AG10803 (cell line): ENCODE measurements around the gene GNRH2.

ENCODE experiments used
- DNase-seq: peaks from one replicate; pipeline ENCODE4 v3.0.0; 2010; ENCODE audit warnings: low read depth
- H3K4me3 ChIP-seq: 2 replicates; pipeline ENCODE4 v1.5.1; 2011; ENCODE audit warnings: mild to moderate bottlenecking, low read length, control low read depth
- TF ChIP-seq, protein P1 (sequence below): conservative IDR thresholded peaks from 2 replicates; pipeline ENCODE4 v1.5.1; 2011; ENCODE audit warnings: mild to moderate bottlenecking, low read length, control low read depth, inconsistent platforms

Gene GNRH2

DNA sequence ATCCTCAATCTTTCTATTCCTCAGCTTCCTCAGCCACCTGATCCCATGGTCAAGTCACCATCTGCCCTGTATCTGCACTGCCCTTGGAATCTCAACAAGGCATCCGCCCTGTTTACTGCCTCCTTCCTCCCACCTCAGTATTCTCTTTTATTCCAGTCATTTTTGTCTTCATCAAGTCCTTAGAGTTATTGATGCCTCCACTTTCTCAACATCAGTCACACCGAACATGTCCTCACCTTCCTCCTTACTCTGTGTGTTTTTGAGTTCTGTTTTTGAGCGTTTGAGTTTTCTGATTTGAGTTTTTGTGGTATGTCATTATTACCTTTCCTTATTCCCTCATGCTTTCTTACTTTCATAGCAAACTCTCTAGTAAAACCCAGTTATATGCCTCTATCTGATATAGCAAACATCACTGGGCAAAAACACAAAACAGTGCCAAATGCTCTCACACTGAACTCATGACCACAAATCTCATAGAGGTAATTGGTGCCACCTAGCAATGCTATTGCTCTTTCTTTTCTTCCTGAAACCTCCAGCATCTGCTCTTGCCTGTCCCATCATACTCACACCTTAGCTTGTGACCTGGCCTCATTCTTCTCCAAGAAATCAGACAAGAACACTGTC lies 11.8 kb upstream of the GNRH2 start:
- no peak overlapping the region for H3K4me3 ChIP-seq
- TF ChIP-seq, protein P1, sequence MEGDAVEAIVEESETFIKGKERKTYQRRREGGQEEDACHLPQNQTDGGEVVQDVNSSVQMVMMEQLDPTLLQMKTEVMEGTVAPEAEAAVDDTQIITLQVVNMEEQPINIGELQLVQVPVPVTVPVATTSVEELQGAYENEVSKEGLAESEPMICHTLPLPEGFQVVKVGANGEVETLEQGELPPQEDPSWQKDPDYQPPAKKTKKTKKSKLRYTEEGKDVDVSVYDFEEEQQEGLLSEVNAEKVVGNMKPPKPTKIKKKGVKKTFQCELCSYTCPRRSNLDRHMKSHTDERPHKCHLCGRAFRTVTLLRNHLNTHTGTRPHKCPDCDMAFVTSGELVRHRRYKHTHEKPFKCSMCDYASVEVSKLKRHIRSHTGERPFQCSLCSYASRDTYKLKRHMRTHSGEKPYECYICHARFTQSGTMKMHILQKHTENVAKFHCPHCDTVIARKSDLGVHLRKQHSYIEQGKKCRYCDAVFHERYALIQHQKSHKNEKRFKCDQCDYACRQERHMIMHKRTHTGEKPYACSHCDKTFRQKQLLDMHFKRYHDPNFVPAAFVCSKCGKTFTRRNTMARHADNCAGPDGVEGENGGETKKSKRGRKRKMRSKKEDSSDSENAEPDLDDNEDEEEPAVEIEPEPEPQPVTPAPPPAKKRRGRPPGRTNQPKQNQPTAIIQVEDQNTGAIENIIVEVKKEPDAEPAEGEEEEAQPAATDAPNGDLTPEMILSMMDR = no peak
- DNase-seq = no peak

DNA sequence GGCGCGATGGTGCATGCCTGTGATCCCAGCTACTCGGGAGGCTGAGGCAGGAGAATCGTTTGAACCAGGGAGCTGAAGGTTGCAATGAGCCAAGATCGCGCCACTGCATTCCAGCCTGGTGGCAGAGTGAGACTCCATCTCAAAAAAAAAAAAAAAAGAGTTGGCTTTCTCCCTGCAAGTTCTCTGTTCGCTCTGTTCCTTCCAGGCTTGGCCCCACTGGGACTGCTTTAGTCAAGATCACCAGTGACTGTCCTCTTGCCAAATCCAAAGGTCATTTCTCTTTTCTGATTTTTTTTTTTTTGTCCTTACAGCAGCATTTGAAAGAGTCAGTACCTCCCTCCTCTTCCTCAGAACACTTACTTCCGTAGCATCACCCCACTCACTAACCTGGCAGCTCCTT lies 10.8 kb upstream of the GNRH2 start:
- no peak for DNase-seq
- H3K4me3 ChIP-seq = no peak overlapping the region
- TF ChIP-seq, protein P1 = no peak

GRCh38 chr20:3037654-3038053 lies 5.8 kb upstream of the GNRH2 start:
- no peak overlapping the region for H3K4me3 ChIP-seq
- TF ChIP-seq, protein P1 = no peak
- DNase-seq = no peak

- H3K4me3 ChIP-seq = no peak overlapping the region
- DNase-seq = no peak
- TF ChIP-seq, protein P1 = no peak
These were observed 5.0 kb upstream of the GNRH2 start for GRCh38 chr20:3038454-3038853.

DNA sequence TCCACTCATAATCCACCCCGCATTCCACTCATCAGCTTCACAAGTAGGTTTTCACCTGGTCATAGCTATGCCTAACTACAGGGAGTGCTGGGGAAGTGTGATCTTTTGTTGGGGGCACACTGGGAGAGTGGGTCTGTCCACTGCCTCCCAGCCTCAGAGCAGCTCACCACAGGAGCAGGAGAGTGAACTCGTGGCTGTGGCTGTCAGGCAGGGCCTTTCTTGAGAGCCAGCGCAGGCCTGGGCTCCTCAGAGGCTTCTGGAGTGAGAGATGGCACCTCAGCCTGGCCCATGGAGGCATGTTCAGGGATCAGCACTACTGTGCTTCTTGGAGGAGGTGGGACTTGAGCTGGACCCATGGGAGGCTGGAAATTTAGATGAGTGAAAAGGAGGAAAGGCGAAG lies 4.0 kb upstream of the GNRH2 start:
- no peak for DNase-seq
- TF ChIP-seq, protein P1 = no peak
- no peak overlapping the region for H3K4me3 ChIP-seq

GRCh38 chr20:3040086-3040485 lies 3.3 kb upstream of the GNRH2 start:
- TF ChIP-seq, protein P1 = no peak
- no peak for DNase-seq
- no peak overlapping the region for H3K4me3 ChIP-seq

GRCh38 chr20:3041854-3042409 lies 1.5 kb upstream of the GNRH2 start:
- DNase-seq = no peak
- TF ChIP-seq, protein P1 = no peak
- no peak overlapping the region for H3K4me3 ChIP-seq
